IMR-90 (cell line): ENCODE measurements around the gene SSH2. TPM values are rescaled to one million over a fixed set of nuclear protein-coding genes. Genes with fewer than 3 reads are reported as not detected.

Experiments used
- ATAC-seq: fragments of 200-7000 bp; cut with Tn5 transposase; 2 replicates; pipeline ENCODE4 v1.9.1; 2020; ENCODE audit warnings: low read depth, mild to moderate bottlenecking, moderate library complexity
- BruUV-seq: library from RNA; stranded (reverse); fragments of 400-500 nt; replicated peaks from 2 replicates; lab custom pipeline; 2021; lab: Mats Ljungman, UMichigan
- CTCF ChIA-PET: fragments of 300-600 bp; formaldehyde crosslinking; extraction: SDS; loops from one replicate; lab custom pipeline; 2021; ENCODE audit warnings: antibody characterized with exemption; lab: Yijun Ruan, JAX
- POLR2A ChIA-PET: fragments of 300-600 bp; sonication (Branson Sonifier 250); formaldehyde crosslinking; loops from one replicate; lab custom pipeline; 2022; ENCODE audit warnings: antibody characterized with exemption; ENCODE audit not compliant: unreplicated experiment; lab: Charles Lee
- DNase-seq: peaks from one replicate; pipeline ENCODE4 v3.0.0; 2013
- H2AFZ ChIP-seq: replicated peaks from 2 replicates; pipeline ENCODE3; 2013; ENCODE audit warnings: low read length, mild to moderate bottlenecking; ENCODE audit not compliant: poor library complexity
- H2AK5ac ChIP-seq: 2 replicates; pipeline ENCODE4 v1.6.1; 2013; ENCODE audit warnings: low read depth, low read length, inconsistent platforms
- H2AK9ac ChIP-seq: replicated peaks from 2 replicates; pipeline ENCODE3; 2013; ENCODE audit warnings: mild to moderate bottlenecking, low read depth, low read length, moderate library complexity; ENCODE audit not compliant: poor library complexity
- H2BK120ac ChIP-seq: 2 replicates; pipeline ENCODE4 v1.6.1; 2013; ENCODE audit warnings: low read depth, low read length, inconsistent platforms
- H2BK15ac ChIP-seq: 3 replicates; pipeline ENCODE4 v1.6.1; 2013; ENCODE audit warnings: low read depth, low read length, inconsistent platforms
- H2BK20ac ChIP-seq: 2 replicates; pipeline ENCODE4 v1.6.1; 2013; ENCODE audit warnings: low read depth, mild to moderate bottlenecking, inconsistent platforms, low read length, moderate library complexity
- H2BK5ac ChIP-seq: 2 replicates; pipeline ENCODE4 v1.6.1; 2013; ENCODE audit warnings: mild to moderate bottlenecking, low read depth, low read length, inconsistent platforms; ENCODE audit not compliant: poor library complexity, severe bottlenecking
- H3K14ac ChIP-seq: replicated peaks from 2 replicates; pipeline ENCODE4 v1.6.1; 2013; ENCODE audit warnings: low read depth, low read length, inconsistent platforms
- H3K18ac ChIP-seq: 2 replicates; pipeline ENCODE4 v1.6.1; 2013; ENCODE audit warnings: low read depth, low read length, control low read depth
- H3K23ac ChIP-seq: 2 replicates; pipeline ENCODE4 v1.6.1; 2013; ENCODE audit warnings: low read depth, low read length, inconsistent platforms
- H3K27ac ChIP-seq: 2 replicates; pipeline ENCODE4 v1.5.1; 2013; ENCODE audit warnings: mild to moderate bottlenecking, control low read depth, low read length; ENCODE audit not compliant: insufficient read depth
- H3K27me3 ChIP-seq: 2 replicates; pipeline ENCODE4 v1.6.1; 2013; ENCODE audit warnings: low read length; ENCODE audit not compliant: control insufficient read depth, insufficient read depth
- H3K36me3 ChIP-seq: 2 replicates; pipeline ENCODE4 v1.6.1; 2013; ENCODE audit warnings: low read length, mixed read lengths; ENCODE audit not compliant: control insufficient read depth, insufficient read depth
- H3K4ac ChIP-seq: 2 replicates; pipeline ENCODE4 v1.6.1; 2013; ENCODE audit warnings: low read depth, low read length, inconsistent platforms
- H3K4me1 ChIP-seq: 2 replicates; pipeline ENCODE4 v1.6.1; 2013; ENCODE audit warnings: low read length, mixed read lengths; ENCODE audit not compliant: control insufficient read depth, insufficient read depth
- H3K4me2 ChIP-seq: 2 replicates; pipeline ENCODE4 v1.6.1; 2013; ENCODE audit warnings: low read depth, mild to moderate bottlenecking, control low read depth, low read length, moderate library complexity
- H3K4me3 ChIP-seq: 2 replicates; pipeline ENCODE4 v1.5.1; 2013; ENCODE audit warnings: low read depth, mild to moderate bottlenecking, control low read depth, low read length, moderate library complexity; ENCODE audit not compliant: insufficient read depth
- H3K56ac ChIP-seq: 2 replicates; pipeline ENCODE4 v1.6.1; 2013; ENCODE audit warnings: low read length, inconsistent platforms; ENCODE audit not compliant: insufficient read depth; ENCODE audit errors: extremely low read depth
- H3K79me1 ChIP-seq, 2 experiments: 2 replicates each; pipeline ENCODE4 v1.6.1; 2013; ENCODE audit warnings: low read length in 2 of 2, inconsistent platforms in 1 of 2, low read depth in 1 of 2
- H3K9ac ChIP-seq: 2 replicates; pipeline ENCODE4 v1.6.1; 2013; ENCODE audit warnings: low read depth, low read length, control low read depth
- H3K9me1 ChIP-seq: 2 replicates; pipeline ENCODE4 v1.6.1; 2013; ENCODE audit warnings: low read length, inconsistent platforms; ENCODE audit not compliant: insufficient read depth
- H3K9me3 ChIP-seq: 2 replicates; pipeline ENCODE4 v1.6.1; 2013; ENCODE audit warnings: low read length; ENCODE audit not compliant: control insufficient read depth, insufficient read depth
- H4K20me1 ChIP-seq: 2 replicates; pipeline ENCODE4 v1.6.1; 2013; ENCODE audit warnings: low read length, inconsistent platforms; ENCODE audit not compliant: insufficient read depth
- H4K5ac ChIP-seq: 2 replicates; pipeline ENCODE4 v1.6.1; 2013; ENCODE audit warnings: mild to moderate bottlenecking, low read depth, low read length, control low read depth
- H4K8ac ChIP-seq, 2 experiments: 2 replicates each; pipeline ENCODE4 v1.6.1; 2013; ENCODE audit warnings: low read depth in 2 of 2, low read length in 2 of 2, control low read depth in 1 of 2, inconsistent platforms in 1 of 2
- H4K91ac ChIP-seq: 2 replicates; pipeline ENCODE4 v1.6.1; 2013; ENCODE audit warnings: low read depth, low read length, inconsistent platforms; ENCODE audit not compliant: insufficient read depth
- BHLHE40 ChIP-seq: fragments of 150-350 bp; IDR thresholded peaks from 2 replicates; pipeline ENCODE4 v1.6.1; 2016; ENCODE audit warnings: mild to moderate bottlenecking, low read depth, low read length
- MAZ ChIP-seq: IDR thresholded peaks from 2 replicates; pipeline ENCODE4 v1.6.1; 2012; ENCODE audit warnings: low read depth, mild to moderate bottlenecking, low read length, improper control_type of control experiment, moderate library complexity, borderline replicate concordance
- RAD21 ChIP-seq: IDR thresholded peaks from 2 replicates; pipeline ENCODE4 v1.6.1; 2012; ENCODE audit warnings: low read length, improper control_type of control experiment
- RCOR1 ChIP-seq: IDR thresholded peaks from 2 replicates; pipeline ENCODE4 v1.6.1; 2012; ENCODE audit warnings: mild to moderate bottlenecking, low read length, improper control_type of control experiment; ENCODE audit not compliant: insufficient replicate concordance
- WGBS, 2 experiments: methylation state at CpG; one replicate each; pipeline versions ENCODE4 v1.1.5 to v1.1.7; 2013; ENCODE audit warnings: missing lambda C conversion rate in 2 of 2; ENCODE audit not compliant: insufficient read length in 1 of 2; ENCODE audit errors: extremely low coverage in 2 of 2; 5-methylcytosine and 5-hydroxymethylcytosine counted together
- dilution Hi-C: fragments of 300-500 bp; cut with HindIII; formaldehyde crosslinking; loops from one replicate; pipeline ENCODE4 v1.14.3; 2018; ENCODE audit warnings: low sequenced_read_pairs; ENCODE audit not compliant: unreplicated experiment
- in situ Hi-C: fragments of 300-500 bp; cut with MboI; formaldehyde crosslinking; loops from 3 replicates; pipeline ENCODE4 v1.14.3; 2019; ENCODE audit warnings: low sequenced_read_pairs, inconsistent platforms, mixed read lengths
- intact Hi-C: fragments of 100-400 bp; cut with micrococcal nuclease; formaldehyde crosslinking; loops from 2 replicates; pipeline ENCODE4 v1.10.0; 2022
- polyA plus RNA-seq, 3 experiments: library from polyadenylated mRNA; depleted of rRNA; stranded (reverse); fragments of >200 nt; gene quantifications; 2 replicates each; pipeline ENCODE4 v1.2.3, GENCODE V29; 2012; ENCODE audit warnings: low replicate concordance in 1 of 3
- total RNA-seq: library from RNA; depleted of rRNA; stranded (reverse); fragments of >200 nt; gene quantifications from 2 replicates; pipeline ENCODE4 v1.2.3, GENCODE V29; 2012

Gene SSH2
- total and polyA plus RNA-seq, 2 of the 4 experiments (the other 2 are of a cell fraction): 9.3 TPM

DNA sequence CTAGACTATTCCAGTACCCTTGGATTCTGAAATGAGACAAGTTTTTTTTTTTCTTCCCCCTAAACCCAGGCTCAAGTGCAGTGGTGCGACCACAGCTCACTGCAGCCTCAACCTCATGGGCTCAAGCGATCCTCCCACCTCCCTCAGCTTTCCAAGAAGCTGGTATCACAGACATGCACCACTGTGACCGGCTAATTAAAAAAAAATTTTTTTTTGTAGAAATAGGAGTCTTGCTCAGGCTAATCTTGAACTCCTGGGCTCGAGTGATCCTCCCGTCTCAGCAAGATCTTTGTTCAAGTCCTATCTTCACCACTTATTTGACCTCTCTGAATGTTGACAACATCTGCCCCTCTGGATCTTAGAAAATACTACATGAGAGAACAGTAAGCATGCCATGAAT lies 280.7 kb downstream of the SSH2 start:
- Histone ChIP-seq H3K18ac (no peak overlapping the region), H3K27ac (no peak overlapping the region), H2AK5ac (no peak overlapping the region), H4K20me1 (no peaks in the 10 kb centered on the region), H3K56ac (no peak overlapping the region), H2BK5ac (no peak overlapping the region), H3K79me1 (peaks cover 0 to 2% of the 10 kb centered on the region in 2 experiments; a peak in 1 of 4 replicates), H3K27me3 (no peaks in the 10 kb centered on the region), H3K4ac (no peak overlapping the region), H2BK20ac (no peak overlapping the region), H3K36me3 (peaks cover 6% of the 10 kb centered on the region), H2BK15ac (no peak overlapping the region), H2AFZ (no peak overlapping the region), H3K9ac (no peak overlapping the region), H3K14ac (no peak overlapping the region), H3K23ac (no peak overlapping the region), H3K4me1 (peaks cover 10% of the 10 kb centered on the region), H3K4me2 (no peak overlapping the region), H4K91ac (no peak overlapping the region), H4K8ac (no peak overlapping the region), H4K5ac (no peak overlapping the region), H2AK9ac (no peak overlapping the region), H2BK120ac (no peak overlapping the region), H3K4me3 (no peak overlapping the region), H3K9me1 (peaks cover 7% of the 10 kb centered on the region), H3K9me3 (no peaks in the 10 kb centered on the region)
- in situ Hi-C loops (loop anchor here (10.0 kb wide), 1 partner anchor 285 kb away; the partner anchor contains the start of gene SSH2), dilution Hi-C loops (no loop called here), intact Hi-C loops (no loop called here)
- TF ChIP-seq MAZ (no peak), RAD21 (no peak), BHLHE40 (no peak), RCOR1 (no peak)
- ChIA-PET POLR2A (no interaction called here), CTCF (no interaction called here)
- ATAC-seq (no peak), DNase-seq (no peak)
- BruUV-seq: no TSS peak
- WGBS, 2 experiments: no CpG with 5 or more reads among the region's 5 CpGs
